GM12873 (cell line): ENCODE data around the gene MRPS18B.

ENCODE experiments used
- CTCF ChIP-seq: IDR thresholded peaks from 2 replicates; pipeline ENCODE4 v1.5.1; 2012; ENCODE audit warnings: low read depth, mild to moderate bottlenecking, moderate library complexity, low read length, control low read depth; ENCODE audit not compliant: insufficient read depth; ENCODE audit errors: missing control alignments

The MRPS18B gene

GRCh38 chr6:30573113-30573512 lies 44.5 kb upstream of the MRPS18B start:
- no peak for TF ChIP-seq CTCF

GRCh38 chr6:30578051-30578450 lies 39.6 kb upstream of the MRPS18B start:
- TF ChIP-seq CTCF, result no peak

GRCh38 chr6:30583921-30584320 lies 33.7 kb upstream of the MRPS18B start:
- no peak for TF ChIP-seq CTCF

GRCh38 chr6:30589754-30590358 lies 27.8 kb upstream of the MRPS18B start:
- no peak for TF ChIP-seq CTCF

GRCh38 chr6:30590509-30590908 lies 27.1 kb upstream of the MRPS18B start:
- no peak for TF ChIP-seq CTCF

- TF ChIP-seq CTCF, result no peak
Measured at GRCh38 chr6:30591008-30591407, 26.6 kb upstream of the MRPS18B start.

- TF ChIP-seq CTCF, result no peak
Measured at GRCh38 chr6:30592287-30592686, 25.4 kb upstream of the MRPS18B start.
